ENCODE results near the gene CHRNE.
"Not testable (repeated sequence)": the region's sequence is repeated elsewhere in the genome, so short reads cannot be mapped to it uniquely, and the experiment has no call there.

CHRNE gene

DNA sequence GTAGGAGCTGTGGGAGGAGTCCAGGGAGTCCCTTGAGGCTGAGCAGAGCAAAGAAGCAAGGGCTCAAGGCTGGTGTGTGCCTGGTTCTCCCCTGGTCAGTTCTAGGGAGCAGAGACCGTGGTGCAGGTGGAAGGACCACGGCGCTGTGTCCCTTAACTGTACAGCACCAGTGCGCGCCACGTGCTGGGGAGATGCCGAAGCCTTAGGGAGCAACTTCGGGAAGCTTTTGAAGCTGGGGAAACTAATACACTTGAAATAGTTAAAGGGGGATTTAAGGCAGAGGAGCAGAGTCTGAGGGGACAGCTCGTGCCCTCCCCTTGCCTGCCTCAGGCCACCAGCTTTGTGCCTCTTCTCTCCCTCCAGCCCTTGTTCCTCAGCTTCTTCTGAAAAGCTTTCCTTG lies 42.2 kb downstream of the CHRNE start:
- DNase-seq (ENCODE audit: low read depth, low spot score): no peak
- POLR2A ChIA-PET: no interaction called here
- CTCF ChIA-PET: interaction anchor here (1.1 to 2.2 kb wide), 4 partner anchors 21 to 74 kb away, joined by 4 to 10 read pairs (median 6); partner anchors contain the start of gene GLTPD2
- no peak overlapping the region for H3K4me3 ChIP-seq (ENCODE audit: low read depth, low read length)
- TF ChIP-seq, protein P1, sequence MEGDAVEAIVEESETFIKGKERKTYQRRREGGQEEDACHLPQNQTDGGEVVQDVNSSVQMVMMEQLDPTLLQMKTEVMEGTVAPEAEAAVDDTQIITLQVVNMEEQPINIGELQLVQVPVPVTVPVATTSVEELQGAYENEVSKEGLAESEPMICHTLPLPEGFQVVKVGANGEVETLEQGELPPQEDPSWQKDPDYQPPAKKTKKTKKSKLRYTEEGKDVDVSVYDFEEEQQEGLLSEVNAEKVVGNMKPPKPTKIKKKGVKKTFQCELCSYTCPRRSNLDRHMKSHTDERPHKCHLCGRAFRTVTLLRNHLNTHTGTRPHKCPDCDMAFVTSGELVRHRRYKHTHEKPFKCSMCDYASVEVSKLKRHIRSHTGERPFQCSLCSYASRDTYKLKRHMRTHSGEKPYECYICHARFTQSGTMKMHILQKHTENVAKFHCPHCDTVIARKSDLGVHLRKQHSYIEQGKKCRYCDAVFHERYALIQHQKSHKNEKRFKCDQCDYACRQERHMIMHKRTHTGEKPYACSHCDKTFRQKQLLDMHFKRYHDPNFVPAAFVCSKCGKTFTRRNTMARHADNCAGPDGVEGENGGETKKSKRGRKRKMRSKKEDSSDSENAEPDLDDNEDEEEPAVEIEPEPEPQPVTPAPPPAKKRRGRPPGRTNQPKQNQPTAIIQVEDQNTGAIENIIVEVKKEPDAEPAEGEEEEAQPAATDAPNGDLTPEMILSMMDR (IDR thresholded peaks at IDR 0.05; ENCODE audit: insufficient read depth, low read length, missing control alignments): no peak

DNA sequence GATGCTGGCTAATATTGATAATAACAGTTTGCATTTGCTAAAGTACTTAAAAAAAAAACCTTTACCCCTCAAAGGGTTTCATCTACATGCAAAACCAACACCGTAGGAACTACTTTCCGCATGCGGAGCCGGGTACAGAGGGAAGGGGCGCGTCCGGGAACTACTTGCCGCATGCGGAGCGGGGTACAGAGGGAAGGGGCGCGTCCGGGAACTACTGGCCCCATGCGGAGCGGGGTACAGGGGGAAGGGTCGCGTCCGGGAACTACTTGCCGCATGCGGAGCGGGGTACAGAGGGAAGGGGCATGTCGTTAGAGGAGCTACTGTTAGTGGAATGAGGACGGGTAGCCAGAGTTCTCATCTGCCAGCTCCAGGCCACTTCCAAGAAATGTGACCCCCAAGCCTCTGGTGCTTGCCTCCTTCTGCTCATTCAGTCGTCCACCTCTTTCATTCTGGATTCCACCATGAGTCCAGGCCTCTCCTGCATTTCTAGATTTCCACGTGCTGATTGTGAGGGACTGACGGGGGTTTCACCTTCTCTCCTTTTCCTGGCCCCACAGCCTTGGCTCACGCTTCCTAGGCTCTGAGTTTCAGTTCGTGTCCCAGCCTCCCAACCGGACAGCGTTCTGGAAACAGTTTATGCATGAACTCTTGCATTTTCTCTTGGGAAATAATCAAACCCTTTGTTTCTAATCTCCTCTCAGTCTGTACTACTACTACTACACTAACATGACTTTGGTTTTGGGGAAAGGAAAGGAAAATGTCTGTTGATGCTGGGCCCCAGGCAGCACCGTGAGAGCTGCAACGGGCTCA lies 42.9 kb downstream of the CHRNE start:
- no peak for DNase-seq (ENCODE audit: low read depth, low spot score)
- TF ChIP-seq, protein P1 (IDR thresholded peaks at IDR 0.05; ENCODE audit: insufficient read depth, low read length, missing control alignments): no peak
- ChIA-PET CTCF (interaction anchor here (1.0 to 2.2 kb wide), 5 partner anchors 10 to 73 kb away, joined by 3 to 10 read pairs (median 5); partner anchors contain the start of gene GLTPD2), POLR2A (interaction anchor here (0.7 kb wide), 1 partner anchor 10 kb away, joined by 3 read pairs; no protein-coding TSS in a partner anchor)
- no peak overlapping the region for H3K4me3 ChIP-seq (ENCODE audit: low read depth, low read length)

DNA sequence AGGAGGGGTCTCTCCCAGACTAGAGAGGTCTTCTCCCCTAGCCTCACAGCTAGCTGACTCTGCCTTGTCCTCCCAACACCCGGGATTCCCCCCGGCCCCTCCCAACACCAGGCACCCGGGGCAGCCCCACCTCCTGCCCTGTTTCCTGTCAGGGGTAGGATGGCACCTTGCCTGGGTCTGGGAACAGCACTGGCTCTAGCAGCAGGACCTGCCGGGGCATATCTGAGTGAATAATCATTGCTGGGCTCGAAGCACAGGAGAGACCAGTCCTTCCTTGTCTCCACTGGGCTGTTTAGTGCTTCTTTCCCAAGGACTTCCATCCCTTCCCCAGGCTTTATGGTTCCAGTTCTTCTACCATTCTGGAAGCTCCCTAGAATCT lies 44.0 kb downstream of the CHRNE start:
- no peak overlapping the region for H3K4me3 ChIP-seq (ENCODE audit: low read depth, low read length)
- POLR2A ChIA-PET: interaction anchor here (0.7 kb wide), 1 partner anchor 9 kb away, joined by 3 read pairs; no protein-coding TSS in a partner anchor
- no peak for DNase-seq (ENCODE audit: low read depth, low spot score)
- CTCF ChIA-PET: interaction anchor here (0.9 to 1.5 kb wide), 4 partner anchors 10 to 294 kb away, joined by 3 to 6 read pairs (median 4); no protein-coding TSS in a partner anchor
- TF ChIP-seq, protein P1 (IDR thresholded peaks at IDR 0.05; ENCODE audit: insufficient read depth, low read length, missing control alignments): no peak

DNA sequence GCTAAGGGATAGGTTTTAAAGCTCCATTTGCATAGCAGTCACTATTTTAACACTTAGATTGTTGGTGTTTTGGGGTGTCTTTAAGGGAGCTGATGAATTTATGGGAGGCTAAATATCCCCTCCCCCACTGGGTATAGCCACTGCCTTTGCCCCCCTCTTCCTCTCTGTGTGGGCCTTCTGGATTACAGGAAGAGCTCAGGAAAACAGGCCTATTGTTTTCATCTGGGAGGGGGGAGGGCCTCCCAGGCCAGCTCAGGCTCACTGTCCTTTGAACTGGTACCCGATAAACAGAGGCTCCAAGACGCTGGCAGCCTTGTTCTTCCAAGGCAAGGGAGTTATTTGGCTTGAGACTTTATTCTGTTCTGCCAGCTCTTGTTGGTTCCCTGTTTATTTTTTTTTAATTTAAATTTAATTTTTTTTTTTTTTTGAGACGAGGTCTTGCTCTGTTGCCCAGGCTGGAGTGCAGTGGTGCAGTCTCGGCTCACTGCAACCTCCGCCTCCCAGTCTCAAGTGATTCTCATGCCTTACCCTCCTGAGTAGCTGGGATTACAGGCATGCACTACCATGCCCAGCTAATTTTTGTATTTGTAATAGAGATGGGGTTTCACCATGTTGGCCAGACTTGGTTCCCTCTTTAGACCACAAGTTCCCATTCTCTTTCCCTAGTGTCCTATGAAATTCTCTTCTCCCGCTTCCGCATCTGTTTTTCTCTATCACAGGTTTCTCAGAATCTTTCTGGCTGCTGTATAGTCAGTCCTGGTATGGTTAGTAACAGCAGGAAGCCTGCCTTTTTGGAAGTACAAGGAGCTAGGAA lies 44.6 kb downstream of the CHRNE start:
- TF ChIP-seq, protein P1 (IDR thresholded peaks at IDR 0.05; ENCODE audit: insufficient read depth, low read length, missing control alignments): no peak
- H3K4me3 ChIP-seq (ENCODE audit: low read depth, low read length): no peak overlapping the region
- ChIA-PET POLR2A (no interaction called here), CTCF (interaction anchor here (0.6 to 1.5 kb wide), 8 partner anchors 9 to 293 kb away, joined by 3 to 6 read pairs (median 3); no protein-coding TSS in a partner anchor)
- no peak for DNase-seq (ENCODE audit: low read depth, low spot score)

DNA sequence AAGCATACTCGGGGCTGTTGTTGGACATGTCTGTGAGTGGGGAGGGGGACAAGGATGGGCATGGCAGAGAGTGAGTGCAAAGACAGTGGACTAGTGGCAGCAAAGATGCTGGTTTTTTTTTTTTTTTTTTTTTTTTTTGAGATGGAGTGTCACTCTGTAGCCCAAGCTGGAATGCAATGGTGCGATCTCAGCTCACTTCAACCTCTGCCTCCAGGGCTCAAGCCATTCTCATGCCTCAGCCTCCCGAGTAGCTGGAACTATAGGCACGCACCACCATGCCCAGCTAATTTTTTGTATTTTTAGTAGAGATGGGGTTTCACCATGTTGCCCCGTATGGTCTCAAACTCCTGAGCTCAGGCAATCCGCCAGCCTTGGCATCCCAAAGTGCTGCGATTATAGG lies 45.6 kb downstream of the CHRNE start:
- H3K4me3 ChIP-seq (ENCODE audit: low read depth, low read length); DNase-seq (ENCODE audit: low read depth, low spot score); POLR2A ChIA-PET: not testable (repeated sequence)
- CTCF ChIA-PET: interaction anchor here (0.8 to 1.5 kb wide), 4 partner anchors 8 to 67 kb away, joined by 3 to 5 read pairs (median 4); no protein-coding TSS in a partner anchor

DNA sequence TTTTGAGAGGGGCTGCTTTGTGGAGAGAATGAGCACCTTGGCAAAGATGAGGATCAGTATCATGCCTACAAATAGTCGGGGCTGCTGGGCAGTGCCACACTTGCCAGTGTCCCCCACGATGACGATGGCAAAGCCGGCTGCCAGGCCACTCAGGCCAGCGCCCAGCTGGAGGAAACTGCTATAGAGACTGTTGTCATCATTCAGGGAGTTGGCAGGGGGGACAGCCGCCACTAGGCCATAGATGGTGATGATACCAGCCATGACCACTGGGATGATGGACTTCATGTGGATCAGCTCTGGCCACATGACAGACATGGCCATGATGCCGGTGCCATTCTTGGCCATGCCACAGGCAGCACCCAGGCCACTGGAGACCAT lies 46.0 kb downstream of the CHRNE start:
- DNase-seq (ENCODE audit: low read depth, low spot score): no peak
- no peak overlapping the region for H3K4me3 ChIP-seq (ENCODE audit: low read depth, low read length)
- ChIA-PET CTCF (interaction anchor here (1.5 kb wide), 1 partner anchor 67 kb away, joined by 4 read pairs; no protein-coding TSS in a partner anchor), POLR2A (no interaction called here)
- TF ChIP-seq, protein P1 (IDR thresholded peaks at IDR 0.05; ENCODE audit: insufficient read depth, low read length, missing control alignments): no peak

Data from AG04449 (cell line).